ENCODE results near the gene A3GALT2.

GRCh38 chr1:33287317-33287716 lies 33.6 kb downstream of the A3GALT2 start:
- TF ChIP-seq EZH2 (IDR thresholded peaks at IDR 0.05; ENCODE audit: insufficient read depth, poor library complexity, severe bottlenecking) (no peak), EZH2phosphoT487 (IDR thresholded peaks at IDR 0.05; ENCODE audit: insufficient read depth, low read depth) (no peak)
